ENCODE data around the gene SPRED3. TPM values are rescaled to one million over a fixed set of nuclear protein-coding genes. Genes with fewer than 3 reads are reported as not detected.
"Not testable (repeated sequence)": the region's sequence is repeated elsewhere in the genome, so short reads cannot be mapped to it uniquely, and the experiment has no call there.

The SPRED3 gene
- total RNA-seq, 4 donors from 2014 or later: 0.05 to 2.6 (median 0.15) TPM

- Histone ChIP-seq H3K36me3 (no peaks in the 10 kb centered on the region), H3K4me3 (peak within 1 kb of the TSS in 1 of 4 donors; percentile 26), H3K4me1 (peaks cover 0 to under 1% of the 10 kb centered on the region in 2 donors), H3K27ac (no peak within 1 kb of the TSS), H3K27me3 (no peaks in the 10 kb centered on the region), H3K9me3 (no peaks in the 10 kb centered on the region)
- no peak for ATAC-seq
- in situ Hi-C loops (cut with MboI; ENCODE audit: low sequenced_read_pairs in 4 of 4) (no loop called here), intact Hi-C loops (cut with DNase I; ENCODE audit: low total_unique reads) (no loop called here)
- no peak for DNase-seq
- no peak for TF ChIP-seq POLR2A (IDR thresholded peaks at IDR 0.05)
Observed at GRCh38 chr19:38425810-38426466, 37.4 kb downstream of the SPRED3 start, which contains the start of gene RASGRP4. TSS of gene RASGRP4 (minus strand) at chr19:38426219. CDS start at chr19:38426091, 128 bp downstream.

- H3K36me3 ChIP-seq; H3K27ac ChIP-seq; H3K9me3 ChIP-seq; in situ Hi-C loops (cut with MboI; ENCODE audit: low sequenced_read_pairs in 4 of 4); H3K4me3 ChIP-seq; intact Hi-C loops (cut with DNase I; ENCODE audit: low total_unique reads); ATAC-seq; DNase-seq; H3K27me3 ChIP-seq: not testable (repeated sequence)
- peaks cover 8 to 13% of the 10 kb centered on the region in 2 donors for H3K4me1 ChIP-seq
Observed at GRCh38 chr19:38427035-38427677, 38.7 kb downstream of the SPRED3 start.

- in situ Hi-C loops (cut with MboI; ENCODE audit: low sequenced_read_pairs in 4 of 4): no loop called here
- TF ChIP-seq POLR2A (IDR thresholded peaks at IDR 0.05) (no peak), CTCF (IDR thresholded peaks at IDR 0.05 in 4 of 5, conservative IDR thresholded peaks at IDR 0.05 in 1 of 5) (no peak)
Observed at GRCh38 chr19:38429055-38429810, 40.7 kb downstream of the SPRED3 start.

GRCh38 chr19:38429811-38430156 is 41.3 kb downstream of the SPRED3 start:
- no peak for TF ChIP-seq CTCF (IDR thresholded peaks at IDR 0.05 in 4 of 5, conservative IDR thresholded peaks at IDR 0.05 in 1 of 5)
- no peak for TF ChIP-seq POLR2A (IDR thresholded peaks at IDR 0.05)
- no peaks in the 10 kb centered on the region for H3K27me3 ChIP-seq
- no peak overlapping the region for H3K27ac ChIP-seq
- intact Hi-C loops (cut with DNase I; ENCODE audit: low total_unique reads) (loop anchor here (10.0 kb wide), 1 partner anchor 405 kb away; the partner anchor contains the start of gene ECH1), in situ Hi-C loops (cut with MboI; ENCODE audit: low sequenced_read_pairs in 4 of 4) (no loop called here)
- no peaks in the 10 kb centered on the region for H3K9me3 ChIP-seq
- no peaks in the 10 kb centered on the region for H3K36me3 ChIP-seq
- H3K4me3 ChIP-seq: no peak overlapping the region
- ATAC-seq: no peak
- DNase-seq: no peak
- peaks cover 14 to 20% of the 10 kb centered on the region in 2 donors for H3K4me1 ChIP-seq

More at GRCh38 chr19:38429055-38429810, 40.7 kb downstream of the SPRED3 start:
- H3K9me3 ChIP-seq: no peaks in the 10 kb centered on the region
- peaks cover 14 to 20% of the 10 kb centered on the region in 2 donors for H3K4me1 ChIP-seq
- no peak overlapping the region for H3K4me3 ChIP-seq
- no peak overlapping the region for H3K27ac ChIP-seq
- no peak for ATAC-seq
- no peaks in the 10 kb centered on the region for H3K27me3 ChIP-seq
- no peaks in the 10 kb centered on the region for H3K36me3 ChIP-seq
- intact Hi-C loops (cut with DNase I; ENCODE audit: low total_unique reads): no loop called here
- DNase-seq: no peak

- Histone ChIP-seq H3K27me3 (no peaks in the 10 kb centered on the region), H3K27ac (peak overlapping the region; percentile 98 to 100 (median 98)), H3K36me3 (no peaks in the 10 kb centered on the region), H3K9me3 (no peaks in the 10 kb centered on the region), H3K4me1 (peaks cover 21 to 28% of the 10 kb centered on the region in 2 donors), H3K4me3 (no peak overlapping the region)
- DNase-seq (no peak), ATAC-seq (no peak)
- no peak for TF ChIP-seq POLR2A (IDR thresholded peaks at IDR 0.05)
- no peak for TF ChIP-seq CTCF (IDR thresholded peaks at IDR 0.05 in 4 of 5, conservative IDR thresholded peaks at IDR 0.05 in 1 of 5)
- intact Hi-C loops (cut with DNase I; ENCODE audit: low total_unique reads) (loop anchor here (10.0 kb wide), 1 partner anchor 404 kb away; the partner anchor contains the start of gene ECH1), in situ Hi-C loops (cut with MboI; ENCODE audit: low sequenced_read_pairs in 4 of 4) (no loop called here)
Observed at GRCh38 chr19:38430931-38431330, 42.4 kb downstream of the SPRED3 start.

Measured in gastrocnemius medialis (tissue), 4 donors.